Prostate gland (tissue), 2 donors: ENCODE results near the gene DMAC2. TPM values are rescaled to one million over a fixed set of nuclear protein-coding genes. Genes with fewer than 3 reads are reported as not detected.

Source experiments
- DNase-seq: peaks from one replicate; pipeline ENCODE4 v3.0.0-alpha.2; 2019; ENCODE audit warnings: low spot score
- H3K27ac ChIP-seq, 2 donors: fragments of 200-600 bp; sonication (generic); 2 replicates each; pipeline ENCODE4 v1.5.1; 2017 to 2019
- H3K27me3 ChIP-seq: fragments of 200-600 bp; sonication (generic); replicated peaks from 2 replicates; pipeline ENCODE4 v1.5.1; 2019; ENCODE audit not compliant: insufficient read depth
- H3K36me3 ChIP-seq, 2 donors: fragments of 200-600 bp; sonication (generic); 1 replicate in 1 of 2; 2 replicates in 1 of 2; pipeline versions ENCODE4 v1.5.1 to v1.8.1; 2017 to 2019
- H3K4me1 ChIP-seq: fragments of 200-600 bp; sonication (generic); replicated peaks from 2 replicates; pipeline ENCODE4 v1.5.1; 2019
- H3K4me3 ChIP-seq, 2 donors: fragments of 200-600 bp; sonication (generic); 2 replicates each; pipeline ENCODE4 v1.5.1; 2017 to 2019
- H3K9me3 ChIP-seq: fragments of 200-600 bp; sonication (generic); 2 replicates; pipeline ENCODE4 v1.5.1; 2017
- CTCF ChIP-seq, 4 experiments: fragments of 200-600 bp in 2 of 4; fragments of 450-650 bp in 2 of 4; sonication (generic) in 2 of 4; IDR thresholded peaks; 1 replicate in 3 of 4; 2 replicates in 1 of 4; pipeline ENCODE4 v1.5.1; 2016 to 2019; ENCODE audit warnings: antibody characterized with exemption in 4 of 4, mild to moderate bottlenecking in 2 of 4, moderate library complexity in 2 of 4
- POLR2A ChIP-seq: fragments of 450-650 bp; IDR thresholded peaks from one replicate; pipeline ENCODE4 v1.6.1; 2016; ENCODE audit warnings: antibody characterized with exemption, mild to moderate bottlenecking
- POLR2AphosphoS5 ChIP-seq: sonication (generic); formaldehyde crosslinking; IDR thresholded peaks from one replicate; pipeline ENCODE4 v1.6.1; 2017; ENCODE audit warnings: antibody characterized with exemption
- WGBS: methylation state at CpG from one replicate; pipeline ENCODE4 v1.1.5; 2018; 5-methylcytosine and 5-hydroxymethylcytosine counted together
- intact Hi-C: fragments of 100-400 bp; cut with DNase I; formaldehyde crosslinking; loops from one replicate; pipeline ENCODE4 v1.14.2; 2022
- total RNA-seq, 2 donors: library from RNA; depleted of rRNA; stranded (reverse); fragments of >200 nt; gene quantifications; one replicate each; pipeline ENCODE4 v1.1.0, GENCODE V29; 2016

The DMAC2 gene
- total RNA-seq, 2 donors from 2014 or later, result 42.4 to 42.9 TPM

GRCh38 chr19:41414461-41414860 lies 25.3 kb downstream of the DMAC2 start:
- peaks cover 10% of the 10 kb centered on the region for H3K4me1 ChIP-seq
- no peaks in the 10 kb centered on the region for H3K27me3 ChIP-seq
- no peaks in the 10 kb centered on the region for H3K9me3 ChIP-seq
- TF ChIP-seq POLR2AphosphoS5 (no peak), CTCF (IDR thresholded peaks at IDR 0.05) (no peak), POLR2A (no peak)
- intact Hi-C loops, result no loop called here
- H3K36me3 ChIP-seq, result peaks cover 6% of the 10 kb centered on the region in 2 donors
- no peak for DNase-seq
- H3K4me3 ChIP-seq, result no peak overlapping the region
- no peak overlapping the region for H3K27ac ChIP-seq
- 91% methylated on average over 9 of the region's 9 CpGs for WGBS

GRCh38 chr19:41413947-41414346 lies 25.8 kb downstream of the DMAC2 start:
- 89% methylated on average over 10 of the region's 10 CpGs for WGBS
- TF ChIP-seq POLR2AphosphoS5, result no peak
- TF ChIP-seq CTCF (IDR thresholded peaks at IDR 0.05), result no peak
- TF ChIP-seq POLR2A, result no peak
- Histone ChIP-seq H3K9me3 (no peaks in the 10 kb centered on the region), H3K4me1 (peaks cover 10% of the 10 kb centered on the region), H3K36me3 (peaks cover 3 to 6% of the 10 kb centered on the region in 2 donors), H3K27ac (no peak overlapping the region), H3K4me3 (no peak overlapping the region), H3K27me3 (no peaks in the 10 kb centered on the region)
- intact Hi-C loops, result no loop called here
- DNase-seq, result no peak

GRCh38 chr19:41412953-41413352 lies 26.8 kb downstream of the DMAC2 start:
- Histone ChIP-seq H3K27me3 (no peaks in the 10 kb centered on the region), H3K4me3 (no peak overlapping the region), H3K36me3 (peaks cover 3 to 6% of the 10 kb centered on the region in 2 donors), H3K4me1 (peaks cover 10% of the 10 kb centered on the region), H3K27ac (no peak overlapping the region), H3K9me3 (no peaks in the 10 kb centered on the region)
- DNase-seq, result no peak
- no peak for TF ChIP-seq POLR2AphosphoS5
- TF ChIP-seq CTCF (IDR thresholded peaks at IDR 0.05), result no peak
- no peak for TF ChIP-seq POLR2A
- 96% methylated on average over 5 of the region's 5 CpGs for WGBS
- intact Hi-C loops, result no loop called here

GRCh38 chr19:41411968-41412265 lies 27.8 kb downstream of the DMAC2 start:
- intact Hi-C loops, result no loop called here
- Histone ChIP-seq H3K4me3 (no peak overlapping the region), H3K27ac (no peak overlapping the region), H3K4me1 (peaks cover 10% of the 10 kb centered on the region), H3K9me3 (no peaks in the 10 kb centered on the region), H3K27me3 (no peaks in the 10 kb centered on the region), H3K36me3 (peaks cover 3 to 6% of the 10 kb centered on the region in 2 donors)
- 50% methylated on average over 11 of the region's 11 CpGs for WGBS
- DNase-seq, result peak; percentile 26
- TF ChIP-seq POLR2AphosphoS5 (no peak), POLR2A (peak; percentile 13)

- no peak overlapping the region for H3K27ac ChIP-seq
- H3K36me3 ChIP-seq, result peaks cover 3 to 6% of the 10 kb centered on the region in 2 donors
- H3K4me3 ChIP-seq, result no peak overlapping the region
- intact Hi-C loops, result no loop called here
- H3K9me3 ChIP-seq, result no peaks in the 10 kb centered on the region
- DNase-seq, result no peak
- H3K27me3 ChIP-seq, result no peaks in the 10 kb centered on the region
- no peak for TF ChIP-seq POLR2A
- TF ChIP-seq CTCF (IDR thresholded peaks at IDR 0.05), result no peak
- no peak for TF ChIP-seq POLR2AphosphoS5
- peaks cover 10% of the 10 kb centered on the region for H3K4me1 ChIP-seq
- WGBS, result 57% methylated on average over 9 of the region's 9 CpGs
Measured at GRCh38 chr19:41411100-41411967, 28.4 kb downstream of the DMAC2 start.
